Measurements from ENCODE around the gene GDAP1L1.

DNA sequence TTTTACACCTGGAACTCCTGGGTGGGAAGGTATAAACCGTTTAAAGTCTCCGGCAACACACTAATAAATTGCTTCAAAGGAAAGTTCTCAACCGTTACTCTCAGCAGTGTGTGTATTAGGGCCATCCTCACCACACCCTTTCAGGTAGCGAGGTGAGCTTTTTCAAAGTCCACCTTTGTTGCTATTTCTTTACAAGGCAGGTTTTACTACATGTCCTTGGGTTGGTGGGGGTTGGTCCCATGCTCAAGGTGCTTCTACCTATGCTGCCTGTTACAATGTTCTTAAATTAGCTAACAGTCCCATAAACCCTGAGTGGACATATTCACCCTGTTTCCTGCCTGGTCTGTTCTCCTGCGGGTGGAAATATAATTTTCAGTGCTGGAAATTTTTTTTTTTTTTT lies 23.4 kb upstream of the GDAP1L1 start:
- TF ChIP-seq TAF1 (IDR thresholded peaks at IDR 0.05; ENCODE audit: borderline replicate concordance, low read depth, low read length) (no peak), RXRA (IDR thresholded peaks at IDR 0.05; ENCODE audit: borderline replicate concordance, low read depth) (no peak), EZH2phosphoT487 (IDR thresholded peaks at IDR 0.05; ENCODE audit: borderline replicate concordance, low read depth) (no peak), TEAD4 (IDR thresholded peaks at IDR 0.05; ENCODE audit: borderline replicate concordance, insufficient read depth) (no peak)
- TF ChIP-seq, protein P1, sequence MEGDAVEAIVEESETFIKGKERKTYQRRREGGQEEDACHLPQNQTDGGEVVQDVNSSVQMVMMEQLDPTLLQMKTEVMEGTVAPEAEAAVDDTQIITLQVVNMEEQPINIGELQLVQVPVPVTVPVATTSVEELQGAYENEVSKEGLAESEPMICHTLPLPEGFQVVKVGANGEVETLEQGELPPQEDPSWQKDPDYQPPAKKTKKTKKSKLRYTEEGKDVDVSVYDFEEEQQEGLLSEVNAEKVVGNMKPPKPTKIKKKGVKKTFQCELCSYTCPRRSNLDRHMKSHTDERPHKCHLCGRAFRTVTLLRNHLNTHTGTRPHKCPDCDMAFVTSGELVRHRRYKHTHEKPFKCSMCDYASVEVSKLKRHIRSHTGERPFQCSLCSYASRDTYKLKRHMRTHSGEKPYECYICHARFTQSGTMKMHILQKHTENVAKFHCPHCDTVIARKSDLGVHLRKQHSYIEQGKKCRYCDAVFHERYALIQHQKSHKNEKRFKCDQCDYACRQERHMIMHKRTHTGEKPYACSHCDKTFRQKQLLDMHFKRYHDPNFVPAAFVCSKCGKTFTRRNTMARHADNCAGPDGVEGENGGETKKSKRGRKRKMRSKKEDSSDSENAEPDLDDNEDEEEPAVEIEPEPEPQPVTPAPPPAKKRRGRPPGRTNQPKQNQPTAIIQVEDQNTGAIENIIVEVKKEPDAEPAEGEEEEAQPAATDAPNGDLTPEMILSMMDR (IDR thresholded peaks at IDR 0.05), result no peak

Measured in SK-N-SH (cell line).